Sigmoid colon (tissue), 4 donors: ENCODE measurements around the gene KATNAL1.

ENCODE experiments used
- POLR2A ChIP-seq, 2 donors: fragments of 450-650 bp; IDR thresholded peaks; one replicate each; pipeline ENCODE4 v1.6.1; 2016; ENCODE audit warnings: antibody characterized with exemption in 2 of 2, mild to moderate bottlenecking in 2 of 2, moderate library complexity in 2 of 2
- POLR2AphosphoS5 ChIP-seq, 4 donors: sonication (generic); formaldehyde crosslinking; IDR thresholded peaks; one replicate each; pipeline ENCODE4 v1.6.1; 2017; ENCODE audit warnings: antibody characterized with exemption in 4 of 4
- TF ChIP-seq, protein P1 (sequence below), 4 experiments: fragments of 450-650 bp in 3 of 4; fragments of 200-600 bp in 1 of 4; IDR thresholded peaks; one replicate each; pipeline ENCODE4 v1.5.1; 2016 to 2019; ENCODE audit warnings: antibody characterized with exemption in 4 of 4, mild to moderate bottlenecking in 3 of 4, moderate library complexity in 2 of 4

DNA sequence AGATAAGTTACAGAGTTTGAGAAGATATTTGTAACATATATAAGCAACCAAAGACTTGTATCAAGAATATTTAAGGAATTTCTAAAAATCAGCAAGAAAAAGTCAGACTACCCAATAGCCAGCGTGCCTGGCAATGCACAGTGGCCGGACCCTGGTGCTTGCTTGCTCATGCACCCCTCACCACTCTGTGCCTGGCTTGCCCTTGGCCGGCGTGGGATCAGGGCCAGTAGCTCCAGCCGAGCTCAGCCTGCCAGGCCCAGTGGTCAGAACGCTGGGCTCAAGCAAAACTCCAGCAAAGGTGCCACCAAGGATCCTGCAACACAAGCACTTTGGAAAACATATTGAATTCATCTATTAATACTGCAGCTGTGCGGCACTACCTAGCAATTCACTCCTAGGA is 95.1 kb downstream of the KATNAL1 start:
- TF ChIP-seq, protein P1, sequence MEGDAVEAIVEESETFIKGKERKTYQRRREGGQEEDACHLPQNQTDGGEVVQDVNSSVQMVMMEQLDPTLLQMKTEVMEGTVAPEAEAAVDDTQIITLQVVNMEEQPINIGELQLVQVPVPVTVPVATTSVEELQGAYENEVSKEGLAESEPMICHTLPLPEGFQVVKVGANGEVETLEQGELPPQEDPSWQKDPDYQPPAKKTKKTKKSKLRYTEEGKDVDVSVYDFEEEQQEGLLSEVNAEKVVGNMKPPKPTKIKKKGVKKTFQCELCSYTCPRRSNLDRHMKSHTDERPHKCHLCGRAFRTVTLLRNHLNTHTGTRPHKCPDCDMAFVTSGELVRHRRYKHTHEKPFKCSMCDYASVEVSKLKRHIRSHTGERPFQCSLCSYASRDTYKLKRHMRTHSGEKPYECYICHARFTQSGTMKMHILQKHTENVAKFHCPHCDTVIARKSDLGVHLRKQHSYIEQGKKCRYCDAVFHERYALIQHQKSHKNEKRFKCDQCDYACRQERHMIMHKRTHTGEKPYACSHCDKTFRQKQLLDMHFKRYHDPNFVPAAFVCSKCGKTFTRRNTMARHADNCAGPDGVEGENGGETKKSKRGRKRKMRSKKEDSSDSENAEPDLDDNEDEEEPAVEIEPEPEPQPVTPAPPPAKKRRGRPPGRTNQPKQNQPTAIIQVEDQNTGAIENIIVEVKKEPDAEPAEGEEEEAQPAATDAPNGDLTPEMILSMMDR (IDR thresholded peaks at IDR 0.05) = no peak
- TF ChIP-seq POLR2A (IDR thresholded peaks at IDR 0.05) (no peak), POLR2AphosphoS5 (IDR thresholded peaks at IDR 0.05) (no peak)
